Panc1 (cell line): ENCODE data around the gene EYA3.

Experiments
- POLR2AphosphoS5 ChIP-seq: IDR thresholded peaks from 2 replicates; pipeline ENCODE4 v1.6.1; 2012; ENCODE audit warnings: mild to moderate bottlenecking, low read depth, low read length, moderate library complexity
- TF ChIP-seq, protein P1 (sequence below): fragments of 450-650 bp; IDR thresholded peaks from 2 replicates; pipeline ENCODE4 v1.5.1; 2017; ENCODE audit warnings: mild to moderate bottlenecking
- TF ChIP-seq, protein P2 (sequence below), 2 experiments: IDR thresholded peaks; 2 replicates each; pipeline ENCODE4 v1.6.1; 2011 to 2012; ENCODE audit warnings: low read depth in 2 of 2, control low read depth in 1 of 2, low read length in 1 of 2, mild to moderate bottlenecking in 1 of 2, moderate library complexity in 1 of 2; ENCODE audit not compliant: insufficient read depth in 1 of 2

DNA sequence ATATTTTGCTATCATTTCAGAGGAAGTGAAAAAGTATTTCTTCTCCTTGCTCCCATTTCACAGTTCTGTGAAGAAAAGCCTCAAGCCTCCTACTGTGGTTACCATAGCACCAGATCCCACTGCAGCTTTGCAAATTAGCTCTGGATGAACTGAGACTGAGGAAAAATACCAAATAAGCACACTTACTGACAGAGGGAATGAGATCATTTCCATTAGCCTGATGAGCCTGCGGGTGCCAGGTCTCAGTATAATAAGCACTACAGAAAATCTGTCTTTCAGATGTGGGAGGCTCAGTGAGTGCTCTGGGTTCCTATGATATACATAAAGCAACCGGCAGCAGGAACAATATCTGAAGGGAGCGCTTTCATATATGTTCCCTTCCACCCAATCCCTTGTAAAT, 107.3 kb downstream of the EYA3 start:
- TF ChIP-seq POLR2AphosphoS5, result no peak
- TF ChIP-seq, protein P1, sequence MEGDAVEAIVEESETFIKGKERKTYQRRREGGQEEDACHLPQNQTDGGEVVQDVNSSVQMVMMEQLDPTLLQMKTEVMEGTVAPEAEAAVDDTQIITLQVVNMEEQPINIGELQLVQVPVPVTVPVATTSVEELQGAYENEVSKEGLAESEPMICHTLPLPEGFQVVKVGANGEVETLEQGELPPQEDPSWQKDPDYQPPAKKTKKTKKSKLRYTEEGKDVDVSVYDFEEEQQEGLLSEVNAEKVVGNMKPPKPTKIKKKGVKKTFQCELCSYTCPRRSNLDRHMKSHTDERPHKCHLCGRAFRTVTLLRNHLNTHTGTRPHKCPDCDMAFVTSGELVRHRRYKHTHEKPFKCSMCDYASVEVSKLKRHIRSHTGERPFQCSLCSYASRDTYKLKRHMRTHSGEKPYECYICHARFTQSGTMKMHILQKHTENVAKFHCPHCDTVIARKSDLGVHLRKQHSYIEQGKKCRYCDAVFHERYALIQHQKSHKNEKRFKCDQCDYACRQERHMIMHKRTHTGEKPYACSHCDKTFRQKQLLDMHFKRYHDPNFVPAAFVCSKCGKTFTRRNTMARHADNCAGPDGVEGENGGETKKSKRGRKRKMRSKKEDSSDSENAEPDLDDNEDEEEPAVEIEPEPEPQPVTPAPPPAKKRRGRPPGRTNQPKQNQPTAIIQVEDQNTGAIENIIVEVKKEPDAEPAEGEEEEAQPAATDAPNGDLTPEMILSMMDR, result no peak
- TF ChIP-seq, protein P2, sequence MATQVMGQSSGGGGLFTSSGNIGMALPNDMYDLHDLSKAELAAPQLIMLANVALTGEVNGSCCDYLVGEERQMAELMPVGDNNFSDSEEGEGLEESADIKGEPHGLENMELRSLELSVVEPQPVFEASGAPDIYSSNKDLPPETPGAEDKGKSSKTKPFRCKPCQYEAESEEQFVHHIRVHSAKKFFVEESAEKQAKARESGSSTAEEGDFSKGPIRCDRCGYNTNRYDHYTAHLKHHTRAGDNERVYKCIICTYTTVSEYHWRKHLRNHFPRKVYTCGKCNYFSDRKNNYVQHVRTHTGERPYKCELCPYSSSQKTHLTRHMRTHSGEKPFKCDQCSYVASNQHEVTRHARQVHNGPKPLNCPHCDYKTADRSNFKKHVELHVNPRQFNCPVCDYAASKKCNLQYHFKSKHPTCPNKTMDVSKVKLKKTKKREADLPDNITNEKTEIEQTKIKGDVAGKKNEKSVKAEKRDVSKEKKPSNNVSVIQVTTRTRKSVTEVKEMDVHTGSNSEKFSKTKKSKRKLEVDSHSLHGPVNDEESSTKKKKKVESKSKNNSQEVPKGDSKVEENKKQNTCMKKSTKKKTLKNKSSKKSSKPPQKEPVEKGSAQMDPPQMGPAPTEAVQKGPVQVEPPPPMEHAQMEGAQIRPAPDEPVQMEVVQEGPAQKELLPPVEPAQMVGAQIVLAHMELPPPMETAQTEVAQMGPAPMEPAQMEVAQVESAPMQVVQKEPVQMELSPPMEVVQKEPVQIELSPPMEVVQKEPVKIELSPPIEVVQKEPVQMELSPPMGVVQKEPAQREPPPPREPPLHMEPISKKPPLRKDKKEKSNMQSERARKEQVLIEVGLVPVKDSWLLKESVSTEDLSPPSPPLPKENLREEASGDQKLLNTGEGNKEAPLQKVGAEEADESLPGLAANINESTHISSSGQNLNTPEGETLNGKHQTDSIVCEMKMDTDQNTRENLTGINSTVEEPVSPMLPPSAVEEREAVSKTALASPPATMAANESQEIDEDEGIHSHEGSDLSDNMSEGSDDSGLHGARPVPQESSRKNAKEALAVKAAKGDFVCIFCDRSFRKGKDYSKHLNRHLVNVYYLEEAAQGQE (IDR thresholded peaks at IDR 0.05; ENCODE audit: insufficient read depth in 1 of 2, low read depth in 2 of 2, low read length in 1 of 2), result no peak
